HepG2 (cell line): ENCODE measurements around the gene HERC4. TPM values are rescaled to one million over a fixed set of nuclear protein-coding genes. Genes with fewer than 3 reads are reported as not detected.

Source experiments
- AHDC1 ChIP-seq: sonication (generic); formaldehyde crosslinking; IDR thresholded peaks from 2 replicates; pipeline ENCODE4 v1.5.1; 2020; ENCODE audit warnings: mild to moderate bottlenecking, missing genetic modification reagents, borderline replicate concordance
- SNAPC2 ChIP-seq: sonication (generic); formaldehyde crosslinking; IDR thresholded peaks from 2 replicates; pipeline ENCODE4 v1.8.1; 2022; ENCODE audit warnings: mild to moderate bottlenecking, missing genetic modification reagents
- TGIF2 ChIP-seq: IDR thresholded peaks from 2 replicates; pipeline ENCODE4 v1.6.1; 2016; ENCODE audit warnings: control low read depth, missing compliant biosample characterization
- ZMYM2 ChIP-seq: sonication (generic); formaldehyde crosslinking; IDR thresholded peaks from 2 replicates; pipeline ENCODE4 v1.8.0; 2022; ENCODE audit warnings: mild to moderate bottlenecking, missing genetic modification reagents
- ZNF326 ChIP-seq: sonication (generic); formaldehyde crosslinking; IDR thresholded peaks from 2 replicates; pipeline ENCODE4 v1.4.0; 2020; ENCODE audit warnings: missing genetic modification reagents, borderline replicate concordance
- polyA plus RNA-seq, 8 experiments: library from polyadenylated mRNA; depleted of rRNA in 3 of 8; stranded (reverse) in 7 of 8; unstranded in 1 of 8; fragments of >200 nt; fragmentation: Illumina TruSeq in 4 of 8; extraction: Trizol in 4 of 8; gene quantifications; 2 replicates each; pipeline versions ENCODE4 v1.2.1 to v1.2.3, GENCODE V29; 2011 to 2016; ENCODE audit warnings: low read depth in 4 of 8, missing spikeins in 1 of 8, mixed read lengths in 1 of 8; ENCODE audit not compliant: insufficient read depth in 1 of 8
- total RNA-seq, 5 experiments: library from RNA; depleted of rRNA; stranded (reverse); fragments of >200 nt; fragmentation: Illumina TruSeq; extraction: Trizol; gene quantifications; 2 replicates each; pipeline ENCODE4 v1.2.3, GENCODE V29; 2016; ENCODE audit warnings: low read depth in 1 of 5
- TF ChIP-seq, protein P1 (sequence below), 2 experiments: fragments of 450-650 bp in 1 of 2; sonication (generic) in 1 of 2; formaldehyde crosslinking in 1 of 2; IDR thresholded peaks; 2 replicates each; pipeline versions ENCODE4 v1.6.1 to v1.8.0; 2016 to 2022; ENCODE audit warnings: antibody characterized with exemption in 1 of 2, mild to moderate bottlenecking in 1 of 2, missing genetic modification reagents in 1 of 2

The HERC4 gene
- total and polyA plus RNA-seq, 2 of the 13 experiments (the other 11 are each of a cell fraction or from before 2014, with no cell fraction given) = 9.8 to 20.2 TPM

DNA sequence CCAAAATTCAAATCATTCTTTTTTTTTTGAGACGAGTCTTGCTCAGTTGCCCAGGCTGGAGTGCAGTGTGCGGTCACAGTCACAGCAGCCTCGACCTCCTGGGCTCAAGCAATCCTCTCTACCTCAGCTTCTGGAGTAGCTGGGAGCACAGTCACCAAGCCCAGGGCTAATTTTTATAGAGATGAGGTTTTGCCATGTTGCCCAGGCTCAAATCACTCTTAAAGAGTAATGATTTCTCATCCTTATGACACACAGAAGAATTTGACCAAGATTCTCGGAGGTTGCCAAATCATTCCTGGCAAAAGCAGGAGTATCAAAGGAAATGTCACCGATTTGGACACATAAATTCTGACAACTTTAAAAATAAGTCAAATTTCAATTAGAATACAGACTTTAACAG is 151.5 kb downstream of the HERC4 start (continued):
- TF ChIP-seq, protein P1, sequence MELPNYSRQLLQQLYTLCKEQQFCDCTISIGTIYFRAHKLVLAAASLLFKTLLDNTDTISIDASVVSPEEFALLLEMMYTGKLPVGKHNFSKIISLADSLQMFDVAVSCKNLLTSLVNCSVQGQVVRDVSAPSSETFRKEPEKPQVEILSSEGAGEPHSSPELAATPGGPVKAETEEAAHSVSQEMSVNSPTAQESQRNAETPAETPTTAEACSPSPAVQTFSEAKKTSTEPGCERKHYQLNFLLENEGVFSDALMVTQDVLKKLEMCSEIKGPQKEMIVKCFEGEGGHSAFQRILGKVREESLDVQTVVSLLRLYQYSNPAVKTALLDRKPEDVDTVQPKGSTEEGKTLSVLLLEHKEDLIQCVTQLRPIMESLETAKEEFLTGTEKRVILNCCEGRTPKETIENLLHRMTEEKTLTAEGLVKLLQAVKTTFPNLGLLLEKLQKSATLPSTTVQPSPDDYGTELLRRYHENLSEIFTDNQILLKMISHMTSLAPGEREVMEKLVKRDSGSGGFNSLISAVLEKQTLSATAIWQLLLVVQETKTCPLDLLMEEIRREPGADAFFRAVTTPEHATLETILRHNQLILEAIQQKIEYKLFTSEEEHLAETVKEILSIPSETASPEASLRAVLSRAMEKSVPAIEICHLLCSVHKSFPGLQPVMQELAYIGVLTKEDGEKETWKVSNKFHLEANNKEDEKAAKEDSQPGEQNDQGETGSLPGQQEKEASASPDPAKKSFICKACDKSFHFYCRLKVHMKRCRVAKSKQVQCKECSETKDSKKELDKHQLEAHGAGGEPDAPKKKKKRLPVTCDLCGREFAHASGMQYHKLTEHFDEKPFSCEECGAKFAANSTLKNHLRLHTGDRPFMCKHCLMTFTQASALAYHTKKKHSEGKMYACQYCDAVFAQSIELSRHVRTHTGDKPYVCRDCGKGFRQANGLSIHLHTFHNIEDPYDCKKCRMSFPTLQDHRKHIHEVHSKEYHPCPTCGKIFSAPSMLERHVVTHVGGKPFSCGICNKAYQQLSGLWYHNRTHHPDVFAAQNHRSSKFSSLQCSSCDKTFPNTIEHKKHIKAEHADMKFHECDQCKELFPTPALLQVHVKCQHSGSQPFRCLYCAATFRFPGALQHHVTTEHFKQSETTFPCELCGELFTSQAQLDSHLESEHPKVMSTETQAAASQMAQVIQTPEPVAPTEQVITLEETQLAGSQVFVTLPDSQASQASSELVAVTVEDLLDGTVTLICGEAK (IDR thresholded peaks at IDR 0.05) = no peak
- TF ChIP-seq, protein P1 (CRISPR knock-in tag; IDR thresholded peaks at IDR 0.05) = no peak
- no peak for TF ChIP-seq ZMYM2 (CRISPR knock-in tag)
- no peak for TF ChIP-seq TGIF2 (CRISPR knock-in tag)
- TF ChIP-seq ZNF326 (CRISPR knock-in tag) = no peak
- TF ChIP-seq AHDC1 (CRISPR knock-in tag) = no peak
- TF ChIP-seq SNAPC2 (CRISPR knock-in tag) = no peak
